SK-N-MC (cell line): Measurements from ENCODE around the gene SIAH3.

Experiments
- FOXP2 ChIP-seq: optimal IDR thresholded peaks from 2 replicates; pipeline ENCODE3; 2011; ENCODE audit warnings: mild to moderate bottlenecking, moderate library complexity; ENCODE audit not compliant: insufficient read depth; ENCODE audit errors: extremely low read length, control extremely low read depth
- POLR2AphosphoS5 ChIP-seq: IDR thresholded peaks from 2 replicates; pipeline ENCODE4 v1.6.1; 2012; ENCODE audit warnings: mild to moderate bottlenecking, low read depth, low read length, borderline replicate concordance

GRCh38 chr13:45816427-45816826, 35.1 kb downstream of the SIAH3 start:
- TF ChIP-seq POLR2AphosphoS5 (no peak), FOXP2 (no peak)
